Adrenal gland (tissue), 12 donors: ENCODE measurements around the gene LRRK1. TPM values are rescaled to one million over a fixed set of nuclear protein-coding genes. Genes with fewer than 3 reads are reported as not detected.

Experiments used
- DNase-seq, 7 donors: peaks; one replicate each; pipeline ENCODE4 v3.0.0-alpha.2; 2019 to 2020
- H3K27ac ChIP-seq, 5 donors: fragments of 200-600 bp; sonication (generic) in 4 of 5; 1 replicate in 3 of 5; 2 replicates in 2 of 5; pipeline versions ENCODE4 v1.5.1 to v1.8.0; 2016 to 2020; ENCODE audit warnings: mild to moderate bottlenecking in 1 of 5
- H3K27me3 ChIP-seq: fragments of 200-600 bp; 2 replicates; pipeline ENCODE4 v1.8.0; 2021
- H3K36me3 ChIP-seq, 2 donors: fragments of 200-600 bp; replicated peaks in 1 of 2; 1 replicate in 1 of 2; 2 replicates in 1 of 2; pipeline versions ENCODE4 v1.5.1 to v1.8.0; 2018 to 2022
- H3K4me1 ChIP-seq, 2 donors: fragments of 200-600 bp; replicated peaks in 1 of 2; 1 replicate in 1 of 2; 2 replicates in 1 of 2; pipeline versions ENCODE4 v1.5.1 to v1.8.0; 2018 to 2021
- H3K4me3 ChIP-seq, 4 donors: fragments of 200-600 bp; sonication (generic) in 3 of 4; one replicate each; pipeline ENCODE4 v1.5.1; 2016 to 2018
- H3K9me3 ChIP-seq, 3 donors: fragments of 200-600 bp; sonication (generic) in 1 of 3; replicated peaks in 1 of 3; 1 replicate in 2 of 3; 2 replicates in 1 of 3; pipeline versions ENCODE4 v1.5.1 to v1.8.0; 2016 to 2021
- CTCF ChIP-seq, 6 experiments: fragments of 450-650 bp in 4 of 6; fragments of 200-600 bp in 2 of 6; sonication (generic) in 1 of 6; IDR thresholded peaks; 1 replicate in 5 of 6; 2 replicates in 1 of 6; pipeline versions ENCODE4 v1.5.1 to v1.8.0; 2016 to 2021; ENCODE audit warnings: antibody characterized with exemption in 6 of 6, mild to moderate bottlenecking in 2 of 6, moderate library complexity in 1 of 6
- POLR2A ChIP-seq, 2 donors: fragments of 450-650 bp; IDR thresholded peaks; one replicate each; pipeline ENCODE4 v1.6.1; 2017; ENCODE audit warnings: antibody characterized with exemption in 2 of 2, mild to moderate bottlenecking in 2 of 2, moderate library complexity in 1 of 2
- WGBS, 4 donors: extraction: QIAGEN DNeasy Blood & Tissue Kit in 2 of 4; methylation state at CpG; one replicate each; pipeline versions ENCODE4 v1.1.5 to v1.1.7; 2013 to 2017; 5-methylcytosine and 5-hydroxymethylcytosine counted together
- intact Hi-C, 2 donors: fragments of 100-400 bp; cut with DNase I; formaldehyde crosslinking; loops; one replicate each; pipeline versions ENCODE4 v1.14.1 to v1.15.0; 2022 to 2023
- polyA plus RNA-seq, 3 donors: library from polyadenylated mRNA; stranded (reverse); fragments of 200-250 nt in 2 of 3; fragments of 350-450 nt in 1 of 3; fragmentation: Illumina TruSeq in 1 of 3; extraction: RNeasy Lipid Tissue Mini Kit (QIAGEN cat#74804) in 1 of 3; gene quantifications; one replicate each; pipeline ENCODE4 v1.2.3, GENCODE V29; 2013 to 2014
- total RNA-seq, 9 donors: library from RNA; depleted of rRNA in 4 of 9; stranded (reverse); fragments of >200 nt in 4 of 9; fragments of 120-200 nt in 1 of 9; fragmentation: NEBNext Ultra II Directional in 1 of 9; extraction: Animal tissue kit (Norgen Biotek cat#: 25700) in 1 of 9; gene quantifications; one replicate each; pipeline versions ENCODE4 v1.1.0 to v1.2.4, GENCODE V29; 2013 to 2023
- donor health status: healthy with polysubstance abuse.
- donor health status: Bipolar disorder and iron deficiency.
- donor health status: DM: yes; HTN: yes; CAD: no.
- donor health status: DM: no; HTN: no; CAD: no.
- donor health status: DM: no; HTN: no; CAD: no.
- donor health status: DM: yes; HTN: yes; CAD: no.

Gene LRRK1
- total and polyA plus RNA-seq, 12 donors: 0.44 to 13.1 (median 7.7) TPM

- H3K4me1 ChIP-seq: peaks cover 0 to 3% of the 10 kb centered on the region in 2 donors
- TF ChIP-seq POLR2A (IDR thresholded peaks at IDR 0.05) (no peak), CTCF (IDR thresholded peaks at IDR 0.05) (no peak)
- no peak overlapping the region for H3K4me3 ChIP-seq
- no peaks in the 10 kb centered on the region for H3K9me3 ChIP-seq
- DNase-seq: no peak
- no peaks in the 10 kb centered on the region for H3K36me3 ChIP-seq
- intact Hi-C loops: no loop called here
- no peak overlapping the region for H3K27ac ChIP-seq
- 63 to 76% (median 65%) methylated on average over 4 of the region's 4 CpGs for WGBS, 4 donors
- peaks cover 15% of the 10 kb centered on the region for H3K27me3 ChIP-seq
These were observed 5.2 kb upstream of the LRRK1 start for GRCh38 chr15:100913961-100914360.

GRCh38 chr15:100914876-100915275 is 4.3 kb upstream of the LRRK1 start:
- no peak for DNase-seq
- TF ChIP-seq CTCF (IDR thresholded peaks at IDR 0.05) (no peak), POLR2A (IDR thresholded peaks at IDR 0.05) (no peak)
- H3K4me3 ChIP-seq: no peak overlapping the region
- no peak overlapping the region for H3K27ac ChIP-seq
- 58 to 70% (median 63%) methylated on average over 6 of the region's 6 CpGs for WGBS, 4 donors
- H3K4me1 ChIP-seq: peaks cover 0 to 4% of the 10 kb centered on the region in 2 donors
- intact Hi-C loops: loop anchor here (5.0 kb wide), 1 partner anchor 92 kb away; no protein-coding TSS in a partner anchor
- no peaks in the 10 kb centered on the region for H3K9me3 ChIP-seq
- H3K36me3 ChIP-seq: no peaks in the 10 kb centered on the region
- H3K27me3 ChIP-seq: peaks cover 15% of the 10 kb centered on the region

- TF ChIP-seq CTCF (IDR thresholded peaks at IDR 0.05) (peak; percentile 62 to 90 (median 78)), POLR2A (IDR thresholded peaks at IDR 0.05) (no peak)
- DNase-seq: peak; percentile 60 to 78 (median 63)
These were observed 995 bp upstream of the LRRK1 start for GRCh38 chr15:100918034-100918689.

GRCh38 chr15:100919481-100920405 is 586 bp downstream of the LRRK1 start:
- Histone ChIP-seq H3K4me1 (peaks cover 0 to 10% of the 10 kb centered on the region in 2 donors), H3K27ac (peak overlapping the region in 2 of 5 donors; percentile 8 to 64), H3K27me3 (peaks cover 15% of the 10 kb centered on the region), H3K36me3 (no peaks in the 10 kb centered on the region), H3K9me3 (no peaks in the 10 kb centered on the region), H3K4me3 (peak overlapping the region in 2 of 4 donors; percentile 13 to 56)
- TF ChIP-seq POLR2A (IDR thresholded peaks at IDR 0.05): no peak
- TF ChIP-seq CTCF (IDR thresholded peaks at IDR 0.05): no peak
- DNase-seq: no peak
- intact Hi-C loops: loop anchor here (5.0 kb wide), 1 partner anchor 88 kb away; no protein-coding TSS in a partner anchor
- WGBS, 4 donors: 4 to 12% (median 8%) methylated on average over 21 to 80 of the region's 80 CpGs

More at GRCh38 chr15:100918034-100918689, 995 bp upstream of the LRRK1 start:
- Histone ChIP-seq H3K4me1 (peaks cover 0 to 10% of the 10 kb centered on the region in 2 donors), H3K4me3 (peak overlapping the region in 2 of 4 donors; percentile 45 to 56), H3K9me3 (no peaks in the 10 kb centered on the region), H3K27me3 (peaks cover 15% of the 10 kb centered on the region), H3K36me3 (no peaks in the 10 kb centered on the region), H3K27ac (peak overlapping the region in 2 of 5 donors; percentile 52 to 64)
- WGBS, 4 donors: 1 to 4% (median 3%) methylated on average over 20 to 42 of the region's 42 CpGs
- intact Hi-C loops: loop anchor here (5.0 kb wide), 1 partner anchor 89 kb away; no protein-coding TSS in a partner anchor
